Measurements from ENCODE around the gene PRKCZ. TPM values are rescaled to one million over a fixed set of nuclear protein-coding genes. Genes with fewer than 3 reads are reported as not detected.
A peak's percentile ranks its signal among the peaks of the same experiment; 100 is the strongest.

The PRKCZ gene
- polyA plus RNA-seq, 1 of the 3 experiments (the other 2 are of a cell fraction) = 24.2 TPM

- Histone ChIP-seq H3F3A (replicated peaks; ENCODE audit: insufficient read depth) (no peaks in the 10 kb centered on the region), H4K20me1 (ENCODE audit: insufficient read depth) (no peaks in the 10 kb centered on the region), H3K4me2 (peak overlapping the region; percentile 85; the same call in 1 of the 2 replicates), H3K9me2 (no peaks in the 10 kb centered on the region), H3K79me2 (ENCODE audit: insufficient read depth) (0 out of 2 replicates have a peak, but pooled peaks cover 3% of the 10 kb centered on the region), H3K9me3 (0 out of 2 replicates have a peak, but pooled peaks cover 8% of the 10 kb centered on the region), H3K9ac (no peak overlapping the region), H3K4me1 (ENCODE audit: control insufficient read depth in 1 of 2, insufficient read depth in 2 of 2, low read depth in 1 of 2, low read length in 1 of 2) (peaks cover 0 to 20% of the 10 kb centered on the region in 2 experiments; a peak in 1 of 4 replicates), H3K27ac (ENCODE audit: low read depth in 2 of 2, low read length in 1 of 2) (no peak overlapping the region; a peak in 1 of 4 replicates), H3K4me3 (ENCODE audit: low read depth in 2 of 2, low read length in 1 of 2) (peak overlapping the region in 1 of 2 experiments; percentile 62; a peak in 3 of 4 replicates), H3K36me3 (replicated peaks in 1 of 2; ENCODE audit: control insufficient read depth in 1 of 2, insufficient read depth in 2 of 2, low read length in 1 of 2) (no peaks in the 10 kb centered on the region), H2AFZ (ENCODE audit: low read depth) (no peak overlapping the region), H3K27me3 (ENCODE audit: insufficient read depth) (no peaks in the 10 kb centered on the region)
- no peak for TF ChIP-seq FOXJ3 (CRISPR knock-in tag; IDR thresholded peaks at IDR 0.05)
- TF ChIP-seq MXI1 (IDR thresholded peaks at IDR 0.05; ENCODE audit: low read depth, low read length) = peak; percentile 51
- no peak for TF ChIP-seq NRF1 (IDR thresholded peaks at IDR 0.05; ENCODE audit: low read depth, low read length)
- TF ChIP-seq, protein P1, sequence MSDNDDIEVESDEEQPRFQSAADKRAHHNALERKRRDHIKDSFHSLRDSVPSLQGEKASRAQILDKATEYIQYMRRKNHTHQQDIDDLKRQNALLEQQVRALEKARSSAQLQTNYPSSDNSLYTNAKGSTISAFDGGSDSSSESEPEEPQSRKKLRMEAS (IDR thresholded peaks at IDR 0.05; ENCODE audit: low read depth) = no peak
- TF ChIP-seq, protein P2, sequence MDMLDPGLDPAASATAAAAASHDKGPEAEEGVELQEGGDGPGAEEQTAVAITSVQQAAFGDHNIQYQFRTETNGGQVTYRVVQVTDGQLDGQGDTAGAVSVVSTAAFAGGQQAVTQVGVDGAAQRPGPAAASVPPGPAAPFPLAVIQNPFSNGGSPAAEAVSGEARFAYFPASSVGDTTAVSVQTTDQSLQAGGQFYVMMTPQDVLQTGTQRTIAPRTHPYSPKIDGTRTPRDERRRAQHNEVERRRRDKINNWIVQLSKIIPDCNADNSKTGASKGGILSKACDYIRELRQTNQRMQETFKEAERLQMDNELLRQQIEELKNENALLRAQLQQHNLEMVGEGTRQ (IDR thresholded peaks at IDR 0.05; ENCODE audit: borderline replicate concordance, low read depth, low read length) = no peak
- no peak for TF ChIP-seq EP300 (IDR thresholded peaks at IDR 0.05; ENCODE audit: borderline replicate concordance in 1 of 2, low read depth in 1 of 2, low read length in 1 of 2)
- WGBS (ENCODE audit: low lambda C conversion rate) = 78% methylated on average over 21 of the region's 38 CpGs
- ChIA-PET POLR2A (no interaction called here), CTCF (interaction anchor here (1.6 to 2.1 kb wide), 2 partner anchors 26 to 99 kb away, joined by 5 to 7 read pairs; no protein-coding TSS in a partner anchor)
- peak; percentile 67 for DNase-seq
Measured at GRCh38 chr1:2074944-2075740, 24.9 kb downstream of the PRKCZ start.

GRCh38 chr1:2076826-2077225 is 26.6 kb downstream of the PRKCZ start:
- TF ChIP-seq JUND (IDR thresholded peaks at IDR 0.05) = no peak
- no peak for TF ChIP-seq GATA2 (CRISPR knock-in tag; IDR thresholded peaks at IDR 0.05)
- no peak for TF ChIP-seq EZH2phosphoT487 (IDR thresholded peaks at IDR 0.05; ENCODE audit: borderline replicate concordance, low read depth)
- TF ChIP-seq ELF1 (IDR thresholded peaks at IDR 0.05) = no peak
- TF ChIP-seq SIN3A (IDR thresholded peaks at IDR 0.05; ENCODE audit: borderline replicate concordance, low read depth, low read length) = no peak
- TF ChIP-seq RCOR1 (IDR thresholded peaks at IDR 0.05; ENCODE audit: low read length) = no peak
- no peak for TF ChIP-seq RFX5 (IDR thresholded peaks at IDR 0.05; ENCODE audit: low read length)
- no peak for TF ChIP-seq RAD21 (IDR thresholded peaks at IDR 0.05; ENCODE audit: low read length)
- TF ChIP-seq, protein P3, sequence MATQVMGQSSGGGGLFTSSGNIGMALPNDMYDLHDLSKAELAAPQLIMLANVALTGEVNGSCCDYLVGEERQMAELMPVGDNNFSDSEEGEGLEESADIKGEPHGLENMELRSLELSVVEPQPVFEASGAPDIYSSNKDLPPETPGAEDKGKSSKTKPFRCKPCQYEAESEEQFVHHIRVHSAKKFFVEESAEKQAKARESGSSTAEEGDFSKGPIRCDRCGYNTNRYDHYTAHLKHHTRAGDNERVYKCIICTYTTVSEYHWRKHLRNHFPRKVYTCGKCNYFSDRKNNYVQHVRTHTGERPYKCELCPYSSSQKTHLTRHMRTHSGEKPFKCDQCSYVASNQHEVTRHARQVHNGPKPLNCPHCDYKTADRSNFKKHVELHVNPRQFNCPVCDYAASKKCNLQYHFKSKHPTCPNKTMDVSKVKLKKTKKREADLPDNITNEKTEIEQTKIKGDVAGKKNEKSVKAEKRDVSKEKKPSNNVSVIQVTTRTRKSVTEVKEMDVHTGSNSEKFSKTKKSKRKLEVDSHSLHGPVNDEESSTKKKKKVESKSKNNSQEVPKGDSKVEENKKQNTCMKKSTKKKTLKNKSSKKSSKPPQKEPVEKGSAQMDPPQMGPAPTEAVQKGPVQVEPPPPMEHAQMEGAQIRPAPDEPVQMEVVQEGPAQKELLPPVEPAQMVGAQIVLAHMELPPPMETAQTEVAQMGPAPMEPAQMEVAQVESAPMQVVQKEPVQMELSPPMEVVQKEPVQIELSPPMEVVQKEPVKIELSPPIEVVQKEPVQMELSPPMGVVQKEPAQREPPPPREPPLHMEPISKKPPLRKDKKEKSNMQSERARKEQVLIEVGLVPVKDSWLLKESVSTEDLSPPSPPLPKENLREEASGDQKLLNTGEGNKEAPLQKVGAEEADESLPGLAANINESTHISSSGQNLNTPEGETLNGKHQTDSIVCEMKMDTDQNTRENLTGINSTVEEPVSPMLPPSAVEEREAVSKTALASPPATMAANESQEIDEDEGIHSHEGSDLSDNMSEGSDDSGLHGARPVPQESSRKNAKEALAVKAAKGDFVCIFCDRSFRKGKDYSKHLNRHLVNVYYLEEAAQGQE (IDR thresholded peaks at IDR 0.05; ENCODE audit: low read depth, low read length) = no peak
- TF ChIP-seq, protein P1 (IDR thresholded peaks at IDR 0.05; ENCODE audit: low read depth) = no peak
- ChIA-PET POLR2A (no interaction called here), CTCF (interaction anchor here (0.6 to 2.1 kb wide), 3 partner anchors 14 to 28 kb away, joined by 3 to 7 read pairs (median 4); no protein-coding TSS in a partner anchor)
- DNase-seq = no peak
- Histone ChIP-seq H3K79me2 (ENCODE audit: insufficient read depth) (0 out of 2 replicates have a peak, but pooled peaks cover 3% of the 10 kb centered on the region), H4K20me1 (ENCODE audit: insufficient read depth) (no peaks in the 10 kb centered on the region), H3K9ac (no peak overlapping the region), H3K9me3 (0 out of 2 replicates have a peak, but pooled peaks cover 8% of the 10 kb centered on the region), H3K27me3 (ENCODE audit: insufficient read depth) (no peaks in the 10 kb centered on the region), H3K9me2 (no peaks in the 10 kb centered on the region), H3K4me3 (ENCODE audit: low read depth in 2 of 2, low read length in 1 of 2) (no peak overlapping the region), H3K36me3 (replicated peaks in 1 of 2; ENCODE audit: control insufficient read depth in 1 of 2, insufficient read depth in 2 of 2, low read length in 1 of 2) (no peaks in the 10 kb centered on the region), H3K27ac (ENCODE audit: low read depth in 2 of 2, low read length in 1 of 2) (no peak overlapping the region), H3F3A (replicated peaks; ENCODE audit: insufficient read depth) (no peaks in the 10 kb centered on the region), H3K4me1 (ENCODE audit: control insufficient read depth in 1 of 2, insufficient read depth in 2 of 2, low read depth in 1 of 2, low read length in 1 of 2) (peaks cover 0 to 20% of the 10 kb centered on the region in 2 experiments; a peak in 1 of 4 replicates), H3K4me2 (no peak overlapping the region), H2AFZ (ENCODE audit: low read depth) (no peak overlapping the region)
- WGBS (ENCODE audit: low lambda C conversion rate) = 89% methylated on average over 18 of the region's 21 CpGs

Measured in SK-N-SH (cell line).